LNCAP (cell line): ENCODE data around the gene PDE4D.

Experiments used
- CTCF ChIP-seq: fragments of 450-650 bp; IDR thresholded peaks from 2 replicates; pipeline ENCODE4 v1.5.1; 2017; ENCODE audit warnings: mild to moderate bottlenecking

The PDE4D gene

GRCh38 chr5:59320420-59320819, 573.1 kb downstream of the PDE4D start:
- no peak for TF ChIP-seq CTCF

DNA sequence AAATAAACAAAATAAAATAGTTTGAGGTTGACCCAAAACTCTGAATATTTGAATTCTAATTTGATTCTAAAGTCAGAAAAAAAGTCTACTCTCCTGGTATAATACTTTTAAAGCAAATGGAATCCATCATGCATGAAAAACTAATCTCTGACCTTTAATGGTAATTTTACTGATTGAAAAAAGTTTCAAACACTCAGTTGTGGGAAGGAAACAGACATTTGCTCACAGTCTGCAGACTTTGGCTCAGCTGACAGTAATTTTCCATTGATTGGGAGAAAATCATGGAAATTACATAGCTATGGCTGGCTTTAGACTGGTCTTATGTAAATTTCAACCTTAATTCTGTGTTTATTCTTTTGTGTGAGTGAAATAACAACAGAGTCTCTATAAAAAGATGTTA, 574.3 kb downstream of the PDE4D start:
- no peak for TF ChIP-seq CTCF

DNA sequence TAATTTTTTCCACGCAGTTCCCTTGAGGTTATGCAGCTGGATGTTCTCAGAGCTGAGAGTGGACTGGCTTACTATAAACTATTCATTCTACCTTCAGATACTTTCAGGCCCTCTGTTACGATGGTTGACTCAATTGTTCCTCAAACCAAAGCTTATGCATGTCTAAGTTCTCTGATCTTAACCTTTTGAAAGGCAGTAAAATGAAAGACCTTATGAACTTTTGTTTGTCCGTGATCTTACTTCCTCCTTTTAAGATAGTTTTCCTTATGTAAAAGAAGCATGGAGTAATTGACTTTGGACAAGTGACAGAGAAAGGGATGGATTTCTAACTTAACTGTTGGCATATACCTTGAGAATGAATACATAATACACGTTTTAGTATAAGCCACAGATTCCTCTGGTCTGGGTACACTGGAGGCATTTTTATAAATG, 575.7 kb downstream of the PDE4D start:
- TF ChIP-seq CTCF, result no peak

DNA sequence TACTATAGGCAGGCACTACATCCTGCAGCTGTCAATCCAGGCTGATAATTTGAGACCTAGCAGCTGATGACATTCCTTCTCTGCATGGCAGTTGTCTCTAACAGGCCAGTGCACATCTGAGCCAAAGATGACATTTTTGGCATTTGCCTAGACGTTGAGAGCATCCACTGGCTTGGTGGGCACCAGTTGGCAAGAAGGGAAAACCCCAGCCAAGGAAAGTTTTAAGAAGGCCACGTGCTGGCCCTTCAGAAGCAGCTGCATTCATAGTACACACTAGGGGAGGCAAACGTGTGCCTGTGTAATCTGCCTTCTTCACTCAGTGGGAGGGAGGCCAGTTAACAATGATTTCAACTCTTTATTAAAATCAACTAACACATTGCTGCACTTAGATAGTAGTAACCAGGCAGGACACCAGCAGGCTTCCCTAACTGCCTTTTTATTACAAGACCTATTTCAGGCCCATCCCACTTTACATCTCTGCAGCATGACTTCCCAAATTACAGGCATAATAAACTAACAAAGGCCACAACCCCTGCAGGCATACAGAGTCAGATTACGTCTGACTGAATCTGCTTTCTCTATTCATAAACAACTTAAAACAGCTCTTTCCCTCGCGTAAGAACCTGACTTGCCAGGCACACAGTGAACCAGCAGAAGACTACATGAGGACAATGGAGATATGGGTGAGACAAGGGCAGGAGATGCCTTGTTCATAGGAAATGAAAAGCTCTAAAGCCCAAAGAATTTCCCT, 576.3 kb downstream of the PDE4D start:
- TF ChIP-seq CTCF, result no peak

DNA sequence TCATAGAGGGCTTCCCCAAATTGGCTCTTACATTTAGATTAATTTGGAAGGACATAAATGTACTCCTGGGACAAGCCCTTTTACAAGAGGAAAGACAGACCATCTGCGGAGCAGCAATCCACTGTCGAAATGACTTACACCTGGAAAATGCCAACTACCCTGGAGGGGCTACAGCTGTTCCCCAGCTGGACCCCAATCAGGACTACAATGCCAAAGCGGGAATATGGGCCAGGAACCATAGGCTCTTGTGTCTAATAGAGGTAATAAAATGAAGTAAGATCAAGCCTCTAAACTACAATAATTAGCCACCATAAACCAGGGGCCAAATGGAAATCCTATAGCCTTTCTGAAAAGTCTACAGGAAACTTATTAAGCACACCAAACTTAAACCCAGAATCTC, 581.3 kb downstream of the PDE4D start:
- no peak for TF ChIP-seq CTCF

DNA sequence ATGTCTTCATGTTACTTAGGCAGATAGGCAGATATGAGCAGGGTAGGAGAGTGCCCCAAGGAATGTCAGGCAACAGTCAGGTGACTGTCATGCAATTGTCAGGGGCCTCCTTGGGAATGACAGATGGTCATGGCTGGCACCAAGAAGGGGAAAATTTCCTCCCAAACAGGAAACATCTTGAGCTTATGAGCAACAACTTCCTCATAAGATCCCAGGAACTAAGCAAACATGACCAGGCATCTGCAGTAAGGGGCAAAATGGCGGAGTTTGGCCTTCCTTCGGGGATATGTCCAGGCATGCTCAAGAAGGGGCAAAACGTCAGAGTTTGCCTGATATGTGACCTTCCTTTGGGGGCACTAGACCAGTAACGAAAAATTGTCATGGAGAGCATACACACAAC, 591.8 kb downstream of the PDE4D start:
- TF ChIP-seq CTCF, result no peak

- TF ChIP-seq CTCF, result no peak
Observed at GRCh38 chr5:59300930-59301329, 592.6 kb downstream of the PDE4D start.

DNA sequence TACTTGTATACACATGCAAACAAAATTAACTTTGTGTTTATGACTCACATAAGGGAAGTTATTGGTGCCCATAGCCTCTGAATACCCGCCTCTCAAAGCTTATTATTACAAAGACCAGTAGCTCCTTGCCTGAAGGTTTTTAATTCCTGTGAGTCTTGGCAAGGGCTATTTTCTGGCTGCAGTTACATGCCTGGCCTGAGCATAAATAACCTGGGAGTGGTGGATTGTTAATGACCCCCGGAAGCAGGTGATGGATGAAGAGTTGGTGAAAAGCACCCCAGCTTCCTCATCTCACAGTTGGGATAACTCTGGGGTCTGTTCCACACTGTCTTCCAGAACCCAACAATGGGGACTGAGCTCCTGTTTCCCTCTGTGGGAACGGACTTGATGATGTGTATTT, 594.5 kb downstream of the PDE4D start:
- no peak for TF ChIP-seq CTCF
